ENCODE measurements around the gene PCMTD2. TPM values are rescaled to one million over a fixed set of nuclear protein-coding genes. Genes with fewer than 3 reads are reported as not detected.
A peak's percentile ranks its signal among the peaks of the same experiment; 100 is the strongest.

The PCMTD2 gene
- total RNA-seq, 6 experiments from 2014 or later, result 15.7 to 21.9 (median 18.1) TPM

- Mint-ChIP-seq H3K4me1 (ENCODE audit: low read depth) (peaks cover 54% of the 10 kb centered on the region), H3K9me3 (no peaks in the 10 kb centered on the region), H3K4me3 (no peak overlapping the region), H3K27me3 (ENCODE audit: insufficient read depth) (peaks cover 2% of the 10 kb centered on the region), H3K27ac (no peak overlapping the region), H3K36me3 (ENCODE audit: low read depth) (peaks cover 5% of the 10 kb centered on the region; the same call in 1 of the 2 replicates)
- TF ChIP-seq, protein P1, sequence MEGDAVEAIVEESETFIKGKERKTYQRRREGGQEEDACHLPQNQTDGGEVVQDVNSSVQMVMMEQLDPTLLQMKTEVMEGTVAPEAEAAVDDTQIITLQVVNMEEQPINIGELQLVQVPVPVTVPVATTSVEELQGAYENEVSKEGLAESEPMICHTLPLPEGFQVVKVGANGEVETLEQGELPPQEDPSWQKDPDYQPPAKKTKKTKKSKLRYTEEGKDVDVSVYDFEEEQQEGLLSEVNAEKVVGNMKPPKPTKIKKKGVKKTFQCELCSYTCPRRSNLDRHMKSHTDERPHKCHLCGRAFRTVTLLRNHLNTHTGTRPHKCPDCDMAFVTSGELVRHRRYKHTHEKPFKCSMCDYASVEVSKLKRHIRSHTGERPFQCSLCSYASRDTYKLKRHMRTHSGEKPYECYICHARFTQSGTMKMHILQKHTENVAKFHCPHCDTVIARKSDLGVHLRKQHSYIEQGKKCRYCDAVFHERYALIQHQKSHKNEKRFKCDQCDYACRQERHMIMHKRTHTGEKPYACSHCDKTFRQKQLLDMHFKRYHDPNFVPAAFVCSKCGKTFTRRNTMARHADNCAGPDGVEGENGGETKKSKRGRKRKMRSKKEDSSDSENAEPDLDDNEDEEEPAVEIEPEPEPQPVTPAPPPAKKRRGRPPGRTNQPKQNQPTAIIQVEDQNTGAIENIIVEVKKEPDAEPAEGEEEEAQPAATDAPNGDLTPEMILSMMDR (IDR thresholded peaks at IDR 0.05), result no peak
- no peak for DNase-seq
These were observed 2.7 kb downstream of the PCMTD2 start for GRCh38 chr20:64258071-64258823.

- no peak for DNase-seq
- Mint-ChIP-seq H3K4me1 (ENCODE audit: low read depth) (peaks cover 45% of the 10 kb centered on the region), H3K4me3 (no peak overlapping the region), H3K27ac (no peak overlapping the region; the same call in 1 of the 2 replicates), H3K27me3 (ENCODE audit: insufficient read depth) (no peaks in the 10 kb centered on the region), H3K9me3 (no peaks in the 10 kb centered on the region), H3K36me3 (ENCODE audit: low read depth) (peaks cover 5% of the 10 kb centered on the region; the same call in 1 of the 2 replicates)
- TF ChIP-seq, protein P1 (IDR thresholded peaks at IDR 0.05), result no peak
These were observed 4.7 kb downstream of the PCMTD2 start for GRCh38 chr20:64260239-64260638.

GRCh38 chr20:64261138-64261537, 5.6 kb downstream of the PCMTD2 start:
- Mint-ChIP-seq H3K4me1 (ENCODE audit: low read depth) (peaks cover 43% of the 10 kb centered on the region), H3K9me3 (no peaks in the 10 kb centered on the region), H3K36me3 (ENCODE audit: low read depth) (peaks cover 5% of the 10 kb centered on the region; the same call in 1 of the 2 replicates), H3K4me3 (peak overlapping the region; percentile 61), H3K27me3 (ENCODE audit: insufficient read depth) (no peaks in the 10 kb centered on the region), H3K27ac (peak overlapping the region; percentile 82)
- TF ChIP-seq, protein P1 (IDR thresholded peaks at IDR 0.05), result no peak
- peak; percentile 74 for DNase-seq

DNA sequence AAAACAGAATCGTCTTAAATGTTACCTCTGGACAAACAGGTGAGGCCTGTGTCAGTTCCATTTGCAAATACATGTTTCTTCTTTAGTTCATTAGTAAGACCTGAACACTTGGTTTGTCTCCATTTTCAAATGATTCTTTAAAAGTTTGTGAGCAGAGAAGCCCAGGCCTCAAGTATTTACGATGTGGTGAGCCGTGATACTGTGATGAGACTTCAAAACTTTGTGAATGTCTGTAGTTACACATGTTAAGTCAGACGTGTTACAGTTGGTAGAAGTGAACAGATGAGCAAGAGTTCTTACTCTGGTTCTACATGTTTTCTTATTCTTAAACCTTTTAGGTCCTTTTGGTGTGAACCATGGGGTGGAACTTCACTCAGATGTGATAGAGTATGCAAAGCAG, 8.5 kb downstream of the PCMTD2 start:
- Mint-ChIP-seq H3K9me3 (no peaks in the 10 kb centered on the region), H3K27ac (no peak overlapping the region), H3K27me3 (ENCODE audit: insufficient read depth) (no peaks in the 10 kb centered on the region; the same call in 1 of the 2 replicates), H3K4me3 (no peak overlapping the region), H3K36me3 (ENCODE audit: low read depth) (peaks cover 11% of the 10 kb centered on the region), H3K4me1 (ENCODE audit: low read depth) (peaks cover 21% of the 10 kb centered on the region)
- TF ChIP-seq, protein P1 (IDR thresholded peaks at IDR 0.05), result no peak
- DNase-seq, result peak; percentile 32

GRCh38 chr20:64265201-64265600, 9.7 kb downstream of the PCMTD2 start:
- Mint-ChIP-seq H3K4me3 (no peak overlapping the region), H3K27ac (no peak overlapping the region), H3K36me3 (ENCODE audit: low read depth) (peaks cover 22% of the 10 kb centered on the region)

More at GRCh38 chr20:64265201-64265600, 9.7 kb downstream of the PCMTD2 start:
- no peak for DNase-seq
- Mint-ChIP-seq H3K9me3 (no peaks in the 10 kb centered on the region), H3K4me1 (ENCODE audit: low read depth) (peaks cover 15% of the 10 kb centered on the region), H3K27me3 (ENCODE audit: insufficient read depth) (no peaks in the 10 kb centered on the region; the same call in 1 of the 2 replicates)
- TF ChIP-seq, protein P1 (IDR thresholded peaks at IDR 0.05), result no peak

All from HFFc6 (cell line).